BE2C (cell line): ENCODE results near the gene CPED1.
"Not testable (repeated sequence)": the region's sequence is repeated elsewhere in the genome, so short reads cannot be mapped to it uniquely, and the experiment has no call there.

Source experiments
- DNase-seq: peaks from one replicate; pipeline ENCODE4 v3.0.0-alpha.2; 2020
- H3K27me3 ChIP-seq: fragments of 250-450 bp; sonication (Bioruptor Pico); 2 replicates; pipeline ENCODE4 v1.5.1; 2020; ENCODE audit warnings: mild to moderate bottlenecking
- H3K36me3 ChIP-seq: fragments of 250-450 bp; sonication (Bioruptor Pico); 2 replicates; pipeline ENCODE4 v1.5.1; 2020; ENCODE audit warnings: mild to moderate bottlenecking
- H3K4me1 ChIP-seq: fragments of 250-450 bp; sonication (Bioruptor Pico); 2 replicates; pipeline ENCODE4 v1.5.1; 2020
- H3K4me3 ChIP-seq: 2 replicates; pipeline ENCODE4 v1.5.1; 2011; ENCODE audit warnings: low read depth, low read length
- H3K9me3 ChIP-seq: fragments of 250-450 bp; sonication (Bioruptor Pico); 2 replicates; pipeline ENCODE4 v1.5.1; 2020
- CTCF ChIP-seq: IDR thresholded peaks from 2 replicates; pipeline ENCODE4 v1.5.1; 2012; ENCODE audit warnings: mild to moderate bottlenecking, low read depth, low read length

The CPED1 gene

GRCh38 chr7:121061677-121062582, 73.4 kb downstream of the CPED1 start:
- Histone ChIP-seq H3K9me3 (no peaks in the 10 kb centered on the region), H3K27me3 (no peaks in the 10 kb centered on the region; the same call in 1 of the 2 replicates), H3K36me3 (no peaks in the 10 kb centered on the region), H3K4me3 (no peak overlapping the region), H3K4me1 (no peaks in the 10 kb centered on the region)
- TF ChIP-seq CTCF: no peak
- no peak for DNase-seq

GRCh38 chr7:121062671-121063279, 74.3 kb downstream of the CPED1 start:
- Histone ChIP-seq H3K9me3 (no peaks in the 10 kb centered on the region), H3K4me3 (peak overlapping the region; percentile 37), H3K27me3 (no peaks in the 10 kb centered on the region; the same call in 1 of the 2 replicates), H3K4me1 (no peaks in the 10 kb centered on the region), H3K36me3 (no peaks in the 10 kb centered on the region)
- TF ChIP-seq CTCF: no peak
- no peak for DNase-seq

DNA sequence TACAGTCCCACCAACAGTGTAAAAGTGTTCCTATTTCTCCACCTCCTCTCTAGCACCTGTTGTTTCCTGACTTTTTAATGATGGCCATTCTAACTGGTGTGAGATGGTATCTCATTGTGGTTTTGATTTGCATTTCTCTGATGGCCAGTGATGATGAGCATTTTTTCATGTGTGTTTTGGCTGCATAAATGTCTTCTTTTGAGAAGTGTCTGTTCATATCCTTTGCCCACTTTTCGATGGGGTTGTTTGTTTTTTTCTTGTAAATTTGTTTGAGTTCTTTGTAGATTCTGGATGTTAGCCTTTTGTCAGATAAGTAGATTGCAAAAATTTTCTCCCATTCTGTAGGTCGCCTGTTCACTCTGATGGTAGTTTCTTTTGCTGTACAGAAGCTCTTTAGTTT, 79.2 kb downstream of the CPED1 start:
- H3K9me3 ChIP-seq, H3K4me1 ChIP-seq, DNase-seq, H3K27me3 ChIP-seq, H3K4me3 ChIP-seq, H3K36me3 ChIP-seq: not testable (repeated sequence)

DNA sequence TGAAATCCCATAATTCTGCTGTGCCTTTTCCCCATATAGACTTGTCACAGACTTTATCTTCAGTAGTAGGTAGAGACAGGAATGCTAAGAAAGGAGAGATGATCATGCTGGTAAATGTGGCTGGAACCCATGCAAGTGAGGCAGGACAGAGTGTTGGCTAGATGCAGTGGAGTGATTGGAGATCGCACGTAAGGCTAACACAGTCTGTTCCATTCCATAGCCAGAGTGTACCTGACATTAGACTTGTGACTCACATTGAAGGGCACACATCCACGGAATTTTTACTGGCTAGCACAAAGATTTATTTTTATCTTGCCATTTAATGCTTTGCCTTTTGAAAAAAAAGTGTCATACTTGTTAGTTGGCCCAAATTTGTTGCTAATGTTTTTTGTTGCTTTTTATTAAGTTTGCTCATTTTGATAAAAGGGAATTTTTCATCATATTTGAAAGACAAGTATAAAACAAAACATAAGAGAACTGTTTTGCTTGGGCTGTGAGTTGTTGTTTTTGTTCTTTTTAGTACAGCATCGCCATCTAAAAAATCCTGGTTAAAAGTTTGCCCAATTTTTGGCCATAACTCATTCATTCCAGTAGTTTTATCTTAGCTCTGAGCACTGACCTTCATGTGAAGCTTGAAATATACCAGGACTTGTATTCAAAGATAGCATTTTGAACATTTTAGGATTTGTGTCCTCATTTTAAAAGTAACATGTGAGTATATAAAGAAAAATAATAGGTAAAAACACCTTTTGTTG, 81.0 kb downstream of the CPED1 start:
- DNase-seq: no peak
- H3K4me1 ChIP-seq: no peaks in the 10 kb centered on the region
- H3K36me3 ChIP-seq: no peaks in the 10 kb centered on the region
- H3K9me3 ChIP-seq: no peaks in the 10 kb centered on the region
- no peak for TF ChIP-seq CTCF
- H3K27me3 ChIP-seq: no peaks in the 10 kb centered on the region
- H3K4me3 ChIP-seq: no peak overlapping the region

DNA sequence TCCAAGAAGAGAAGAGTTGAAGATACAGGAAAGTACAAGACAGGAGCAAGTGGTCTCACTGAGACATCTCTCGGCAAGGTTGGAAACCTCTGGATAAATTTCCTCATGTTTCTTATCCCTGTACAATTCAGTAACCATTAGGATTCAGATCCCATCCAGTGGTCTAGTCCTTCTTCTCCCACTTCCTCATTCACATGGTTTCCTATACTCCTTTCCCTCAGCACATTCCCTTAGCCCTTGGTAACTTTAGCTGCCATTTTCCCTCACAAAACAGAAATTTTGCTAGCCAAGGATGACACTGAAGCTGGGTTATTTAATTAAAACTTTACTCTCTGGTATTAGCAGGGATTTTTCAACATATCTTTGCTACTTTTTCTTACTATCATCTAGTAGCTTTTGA, 82.6 kb downstream of the CPED1 start:
- Histone ChIP-seq H3K36me3 (no peaks in the 10 kb centered on the region), H3K9me3 (no peaks in the 10 kb centered on the region), H3K27me3 (no peaks in the 10 kb centered on the region), H3K4me3 (no peak overlapping the region), H3K4me1 (no peaks in the 10 kb centered on the region)
- no peak for TF ChIP-seq CTCF
- DNase-seq: no peak

- H3K4me1 ChIP-seq: no peaks in the 10 kb centered on the region
- no peaks in the 10 kb centered on the region for H3K9me3 ChIP-seq
- DNase-seq: no peak
- no peak overlapping the region for H3K4me3 ChIP-seq
- TF ChIP-seq CTCF: no peak
- no peaks in the 10 kb centered on the region for H3K36me3 ChIP-seq
- H3K27me3 ChIP-seq: 0 out of 2 replicates have a peak, but pooled peaks cover 4% of the 10 kb centered on the region
Measured at GRCh38 chr7:121071662-121072061, 83.2 kb downstream of the CPED1 start.
